Measurements from ENCODE around the gene WHRN. TPM values are rescaled to one million over a fixed set of nuclear protein-coding genes. Genes with fewer than 3 reads are reported as not detected.

The WHRN gene
- total RNA-seq, 4 donors from 2014 or later, result 3.0 to 15.5 (median 6.6) TPM

DNA sequence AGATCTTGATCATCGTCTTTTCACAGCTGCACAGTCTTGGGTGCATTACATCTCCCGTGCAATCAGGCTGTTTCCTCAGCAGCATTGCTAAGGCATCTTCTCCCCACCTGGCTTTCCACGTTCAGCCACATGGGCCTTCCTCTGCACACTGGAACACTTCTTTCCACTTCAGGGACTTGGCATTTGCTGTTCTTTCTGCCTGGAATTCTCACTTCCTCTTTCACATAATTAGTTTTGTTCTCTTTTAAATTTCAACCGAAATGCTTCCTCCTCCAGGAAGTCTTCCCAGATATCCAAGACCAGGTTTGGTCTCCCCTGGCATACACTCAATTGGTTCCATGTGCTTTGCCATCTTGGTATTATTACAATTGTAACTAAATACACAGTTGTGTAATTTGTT lies 43.8 kb downstream of the WHRN start:
- no peak for DNase-seq (ENCODE audit: low spot score)
- no peak for ATAC-seq (ENCODE audit: low FRiP score)
- TF ChIP-seq, protein P1, sequence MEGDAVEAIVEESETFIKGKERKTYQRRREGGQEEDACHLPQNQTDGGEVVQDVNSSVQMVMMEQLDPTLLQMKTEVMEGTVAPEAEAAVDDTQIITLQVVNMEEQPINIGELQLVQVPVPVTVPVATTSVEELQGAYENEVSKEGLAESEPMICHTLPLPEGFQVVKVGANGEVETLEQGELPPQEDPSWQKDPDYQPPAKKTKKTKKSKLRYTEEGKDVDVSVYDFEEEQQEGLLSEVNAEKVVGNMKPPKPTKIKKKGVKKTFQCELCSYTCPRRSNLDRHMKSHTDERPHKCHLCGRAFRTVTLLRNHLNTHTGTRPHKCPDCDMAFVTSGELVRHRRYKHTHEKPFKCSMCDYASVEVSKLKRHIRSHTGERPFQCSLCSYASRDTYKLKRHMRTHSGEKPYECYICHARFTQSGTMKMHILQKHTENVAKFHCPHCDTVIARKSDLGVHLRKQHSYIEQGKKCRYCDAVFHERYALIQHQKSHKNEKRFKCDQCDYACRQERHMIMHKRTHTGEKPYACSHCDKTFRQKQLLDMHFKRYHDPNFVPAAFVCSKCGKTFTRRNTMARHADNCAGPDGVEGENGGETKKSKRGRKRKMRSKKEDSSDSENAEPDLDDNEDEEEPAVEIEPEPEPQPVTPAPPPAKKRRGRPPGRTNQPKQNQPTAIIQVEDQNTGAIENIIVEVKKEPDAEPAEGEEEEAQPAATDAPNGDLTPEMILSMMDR (IDR thresholded peaks at IDR 0.05), result no peak

- DNase-seq (ENCODE audit: low spot score) (no peak), ATAC-seq (ENCODE audit: low FRiP score) (no peak)
- TF ChIP-seq, protein P1 (IDR thresholded peaks at IDR 0.05), result no peak
Measured at GRCh38 chr9:114460513-114461199, 44.6 kb downstream of the WHRN start.

- ATAC-seq (ENCODE audit: low FRiP score) (no peak), DNase-seq (ENCODE audit: low spot score) (no peak)
- TF ChIP-seq, protein P1 (IDR thresholded peaks at IDR 0.05), result no peak
Measured at GRCh38 chr9:114459464-114459863, 45.8 kb downstream of the WHRN start.

- no peak for ATAC-seq (ENCODE audit: low FRiP score)
- TF ChIP-seq, protein P1 (IDR thresholded peaks at IDR 0.05), result no peak
Measured at GRCh38 chr9:114456929-114457328, 48.3 kb downstream of the WHRN start.

DNA sequence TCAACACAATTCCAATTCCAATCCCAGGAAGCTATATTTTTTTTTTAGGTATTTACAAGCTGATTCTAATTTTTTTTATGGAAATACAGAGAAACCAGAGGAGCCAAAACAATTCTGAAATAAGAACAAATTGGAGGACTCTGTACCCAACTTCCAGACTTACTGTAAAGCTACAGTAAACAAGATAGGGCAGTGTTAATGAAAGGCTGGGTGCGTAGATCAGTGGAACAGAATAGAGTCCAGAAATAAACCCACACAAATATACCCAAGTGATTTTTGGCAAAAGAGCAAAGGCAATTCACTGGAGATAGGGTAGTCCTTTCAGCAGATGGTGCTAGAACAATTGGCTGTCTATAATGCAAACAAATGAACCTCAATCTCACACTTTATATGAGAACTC lies 50.6 kb downstream of the WHRN start:
- TF ChIP-seq, protein P1 (IDR thresholded peaks at IDR 0.05), result no peak
- no peak for ATAC-seq (ENCODE audit: low FRiP score)
- no peak for DNase-seq (ENCODE audit: low spot score)

More at GRCh38 chr9:114456929-114457328, 48.3 kb downstream of the WHRN start:
- no peak for DNase-seq (ENCODE audit: low spot score)

DNA sequence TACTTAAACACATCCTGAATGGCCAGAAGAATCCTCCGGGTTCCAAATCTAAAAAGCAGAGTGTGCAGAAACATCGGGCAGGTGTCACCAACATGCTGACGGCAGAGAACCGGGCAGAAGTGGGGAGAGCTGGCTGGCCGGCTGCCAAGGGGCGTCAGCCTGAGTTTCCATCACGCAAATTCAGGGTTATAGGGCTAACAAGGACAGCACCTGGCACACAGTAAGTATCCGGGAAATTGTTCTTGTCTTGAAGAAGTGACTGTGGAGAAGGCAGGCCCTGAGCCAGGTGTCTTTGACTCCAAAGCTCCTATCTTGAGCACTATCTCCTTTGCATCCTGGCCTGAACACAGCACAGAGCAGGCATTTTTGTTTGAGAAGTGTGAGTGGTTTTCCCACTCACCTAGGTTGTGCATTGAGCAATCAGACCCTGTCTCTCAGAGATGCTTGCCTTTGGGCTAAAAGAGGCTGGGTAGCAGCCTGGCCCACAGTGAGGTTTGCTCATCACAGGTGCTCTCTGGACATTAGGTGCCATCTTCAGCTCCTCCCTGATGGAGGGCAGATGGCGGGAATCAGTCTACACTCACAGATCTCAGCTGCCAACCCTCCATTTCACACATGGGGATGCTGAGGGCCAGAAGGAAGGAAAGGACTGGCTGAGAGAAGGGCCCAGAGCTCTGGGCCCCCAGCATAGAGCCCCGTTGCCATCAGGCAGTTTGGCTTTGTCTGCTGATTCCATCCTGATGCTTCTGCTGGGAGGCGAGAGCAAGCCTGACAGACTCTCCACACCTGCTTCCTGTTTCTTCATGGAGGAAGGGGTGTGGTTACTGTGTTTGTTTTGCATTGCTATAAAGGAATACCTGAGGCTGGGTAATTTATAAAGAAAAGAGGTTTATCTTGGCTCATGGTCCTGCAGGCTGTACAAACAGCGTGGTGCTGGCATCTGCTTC lies 52.8 kb downstream of the WHRN start:
- DNase-seq (ENCODE audit: low spot score) (no peak), ATAC-seq (ENCODE audit: low FRiP score) (no peak)
- TF ChIP-seq, protein P1 (IDR thresholded peaks at IDR 0.05), result no peak
